Glutamatergic neuron (in vitro differentiated cells): Measurements from ENCODE around the gene KCNN3. TPM values are rescaled to one million over a fixed set of nuclear protein-coding genes. Genes with fewer than 3 reads are reported as not detected.

Experiments used
- DNase-seq: peaks from one replicate; pipeline ENCODE4 v3.0.0; 2022
- H3K27ac Mint-ChIP-seq: one replicate; pipeline ENCODE4 v1.8.0; 2020; ENCODE audit warnings: mild to moderate bottlenecking, mixed read lengths, inconsistent platforms; ENCODE audit not compliant: unreplicated experiment
- H3K27me3 Mint-ChIP-seq: one replicate; pipeline ENCODE4 v1.8.0; 2020; ENCODE audit warnings: mild to moderate bottlenecking, moderate library complexity, mixed read lengths, inconsistent platforms; ENCODE audit not compliant: unreplicated experiment
- H3K36me3 Mint-ChIP-seq: one replicate; pipeline ENCODE4 v1.8.0; 2020; ENCODE audit warnings: mild to moderate bottlenecking, mixed read lengths, inconsistent platforms; ENCODE audit not compliant: unreplicated experiment
- H3K4me1 Mint-ChIP-seq: one replicate; pipeline ENCODE4 v1.8.0; 2020; ENCODE audit warnings: mild to moderate bottlenecking, low read depth, mixed read lengths, inconsistent platforms; ENCODE audit not compliant: unreplicated experiment
- H3K4me3 Mint-ChIP-seq: one replicate; pipeline ENCODE4 v1.8.0; 2020; ENCODE audit warnings: mild to moderate bottlenecking, mixed read lengths, inconsistent platforms; ENCODE audit not compliant: unreplicated experiment
- H3K9me3 Mint-ChIP-seq: one replicate; pipeline ENCODE4 v1.8.0; 2020; ENCODE audit warnings: mild to moderate bottlenecking, moderate library complexity, mixed read lengths, inconsistent platforms; ENCODE audit not compliant: unreplicated experiment
- total RNA-seq: library from RNA; stranded (reverse); fragmentation: NEBNext Ultra II Directional; extraction: Animal tissue kit (Norgen Biotek cat#: 25700); gene quantifications from one replicate; pipeline ENCODE4 v1.2.1, GENCODE V29; 2021; ENCODE audit not compliant: unreplicated experiment
- TF ChIP-seq, protein P1 (sequence below): fragments of 200-600 bp; sonication (generic); IDR thresholded peaks from one replicate; pipeline ENCODE4 v1.5.0; 2021; ENCODE audit not compliant: partially characterized antibody, unreplicated experiment

Gene KCNN3
- total RNA-seq, 1 donor from 2014 or later, result 3.8 TPM

DNA sequence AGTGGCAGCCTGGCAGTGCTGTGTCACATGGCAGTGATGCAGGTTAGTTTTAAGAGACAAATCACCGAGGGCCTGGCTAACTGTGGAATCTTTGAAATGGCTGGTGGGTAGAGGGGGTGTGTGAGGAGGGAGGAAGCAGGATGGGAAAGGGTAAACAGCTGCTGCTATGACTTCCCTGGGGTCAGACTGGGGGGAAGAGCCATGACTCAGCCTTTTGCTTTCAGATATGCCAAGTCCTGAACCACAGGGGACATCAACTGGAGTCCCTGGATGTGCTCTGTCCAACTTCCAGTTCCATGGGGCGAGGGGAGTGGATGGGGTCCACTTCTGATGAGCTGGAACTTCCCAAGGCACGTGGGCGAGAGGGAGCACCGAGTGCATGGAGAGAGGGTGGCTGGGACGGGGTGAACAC lies 141.0 kb downstream of the KCNN3 start:
- Mint-ChIP-seq H3K27me3 (peaks cover 2% of the 10 kb centered on the region), H3K4me3 (no peak overlapping the region), H3K36me3 (no peaks in the 10 kb centered on the region), H3K9me3 (peaks cover 2% of the 10 kb centered on the region), H3K27ac (no peak overlapping the region), H3K4me1 (peaks cover 17% of the 10 kb centered on the region)
- DNase-seq, result no peak
- TF ChIP-seq, protein P1, sequence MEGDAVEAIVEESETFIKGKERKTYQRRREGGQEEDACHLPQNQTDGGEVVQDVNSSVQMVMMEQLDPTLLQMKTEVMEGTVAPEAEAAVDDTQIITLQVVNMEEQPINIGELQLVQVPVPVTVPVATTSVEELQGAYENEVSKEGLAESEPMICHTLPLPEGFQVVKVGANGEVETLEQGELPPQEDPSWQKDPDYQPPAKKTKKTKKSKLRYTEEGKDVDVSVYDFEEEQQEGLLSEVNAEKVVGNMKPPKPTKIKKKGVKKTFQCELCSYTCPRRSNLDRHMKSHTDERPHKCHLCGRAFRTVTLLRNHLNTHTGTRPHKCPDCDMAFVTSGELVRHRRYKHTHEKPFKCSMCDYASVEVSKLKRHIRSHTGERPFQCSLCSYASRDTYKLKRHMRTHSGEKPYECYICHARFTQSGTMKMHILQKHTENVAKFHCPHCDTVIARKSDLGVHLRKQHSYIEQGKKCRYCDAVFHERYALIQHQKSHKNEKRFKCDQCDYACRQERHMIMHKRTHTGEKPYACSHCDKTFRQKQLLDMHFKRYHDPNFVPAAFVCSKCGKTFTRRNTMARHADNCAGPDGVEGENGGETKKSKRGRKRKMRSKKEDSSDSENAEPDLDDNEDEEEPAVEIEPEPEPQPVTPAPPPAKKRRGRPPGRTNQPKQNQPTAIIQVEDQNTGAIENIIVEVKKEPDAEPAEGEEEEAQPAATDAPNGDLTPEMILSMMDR, result no peak

DNA sequence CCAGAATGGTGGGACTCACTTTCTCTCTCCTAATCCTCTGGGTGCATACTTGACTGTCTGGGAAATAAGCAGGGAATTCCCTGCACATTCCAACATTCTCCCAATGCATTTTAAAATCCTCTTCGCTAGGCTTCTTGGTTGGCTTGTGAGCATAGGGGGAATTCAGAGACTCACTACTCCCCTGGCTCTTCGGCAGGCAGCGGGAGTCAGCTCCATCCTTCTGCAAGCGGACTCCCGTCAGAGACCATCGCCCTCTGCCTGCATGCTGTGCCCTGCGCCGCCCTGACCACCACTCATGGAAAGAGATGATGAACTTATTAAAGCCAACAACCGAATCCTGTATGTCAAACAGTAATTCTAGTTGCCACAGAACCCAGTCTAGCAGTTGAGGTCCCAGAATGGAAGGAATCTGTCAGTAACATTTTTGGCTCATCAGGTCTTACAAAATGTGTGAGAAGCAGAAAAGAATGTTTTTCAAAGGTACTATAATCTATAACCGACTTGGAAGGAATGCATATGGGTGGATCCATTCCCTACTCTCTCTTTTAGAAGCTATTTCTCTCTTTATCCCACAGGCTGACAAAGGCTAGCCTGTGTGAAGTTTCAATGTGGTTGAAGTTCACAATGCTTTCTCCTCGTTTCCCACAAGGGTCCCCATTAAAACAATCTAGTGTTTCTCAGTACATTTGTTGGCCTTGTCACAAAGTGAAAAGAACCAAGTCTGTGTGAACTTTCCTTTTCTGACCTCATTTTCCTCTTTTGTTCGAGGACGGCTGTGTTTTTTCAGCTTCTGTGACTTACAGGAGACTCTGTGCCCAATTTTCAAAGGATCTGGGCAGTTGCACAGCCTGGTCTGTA lies 143.0 kb downstream of the KCNN3 start:
- Mint-ChIP-seq H3K27me3 (peaks cover 2% of the 10 kb centered on the region), H3K4me1 (peaks cover 17% of the 10 kb centered on the region), H3K36me3 (no peaks in the 10 kb centered on the region), H3K9me3 (peaks cover 2% of the 10 kb centered on the region), H3K4me3 (no peak overlapping the region), H3K27ac (no peak overlapping the region)
- DNase-seq, result no peak
- TF ChIP-seq, protein P1, result no peak

DNA sequence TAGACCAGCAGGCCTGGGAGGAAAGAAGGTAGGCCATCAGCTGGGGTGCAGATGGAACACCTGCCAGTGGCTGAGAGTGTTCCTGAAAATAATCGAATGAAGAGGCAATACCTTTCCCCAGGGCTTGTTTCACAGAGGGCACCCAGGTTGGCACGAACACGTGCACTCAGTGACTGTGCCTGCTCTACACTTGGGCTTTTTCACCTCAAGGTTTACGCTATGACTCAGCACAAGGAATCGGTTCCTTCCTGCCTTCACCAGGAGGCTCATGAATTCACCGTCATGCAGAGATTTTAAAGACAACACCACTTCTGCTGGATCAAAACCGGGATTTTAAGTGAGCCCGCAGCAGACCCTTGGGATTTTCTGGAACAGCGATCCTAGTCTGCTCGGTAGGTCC lies 143.6 kb downstream of the KCNN3 start:
- no peak for DNase-seq
- Mint-ChIP-seq H3K27ac (no peak overlapping the region), H3K27me3 (peaks cover 2% of the 10 kb centered on the region), H3K9me3 (peaks cover 2% of the 10 kb centered on the region), H3K4me3 (no peak overlapping the region), H3K4me1 (peaks cover 17% of the 10 kb centered on the region), H3K36me3 (no peaks in the 10 kb centered on the region)
- TF ChIP-seq, protein P1, result no peak

DNA sequence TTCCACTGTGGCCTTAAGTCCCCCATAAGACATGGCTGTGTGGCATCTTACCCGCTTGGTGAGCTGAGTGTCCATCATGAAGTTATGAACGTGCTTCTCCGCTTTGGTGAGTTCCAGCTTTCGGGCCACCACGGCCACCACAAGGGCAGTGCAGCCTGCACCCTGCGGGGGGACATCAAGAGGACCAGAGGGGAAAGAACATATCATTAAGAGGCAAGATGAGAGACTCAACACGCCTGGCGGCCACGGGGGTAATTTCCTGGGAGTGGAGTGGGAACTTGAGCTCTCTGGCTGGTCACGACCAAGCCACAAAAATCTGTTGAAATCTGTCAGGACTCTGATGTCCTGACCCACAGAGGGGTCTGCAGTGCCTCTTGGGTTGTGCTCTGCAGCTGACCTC lies 144.2 kb downstream of the KCNN3 start:
- DNase-seq, result no peak
- H3K27me3 Mint-ChIP-seq, result peaks cover 2% of the 10 kb centered on the region
- H3K9me3 Mint-ChIP-seq, result peaks cover 2% of the 10 kb centered on the region
- TF ChIP-seq, protein P1, result no peak
- no peak overlapping the region for H3K4me3 Mint-ChIP-seq
- H3K4me1 Mint-ChIP-seq, result peaks cover 17% of the 10 kb centered on the region
- no peak overlapping the region for H3K27ac Mint-ChIP-seq
- no peaks in the 10 kb centered on the region for H3K36me3 Mint-ChIP-seq
